ENCODE results near the gene UBC. TPM values are rescaled to one million over a fixed set of nuclear protein-coding genes. Genes with fewer than 3 reads are reported as not detected.
A peak's percentile ranks its signal among the peaks of the same experiment; 100 is the strongest.
"Not testable (repeated sequence)": the region's sequence is repeated elsewhere in the genome, so short reads cannot be mapped to it uniquely, and the experiment has no call there.

The UBC gene
- total RNA-seq, 2 donors from 2014 or later = 938 to 1,145 TPM

DNA sequence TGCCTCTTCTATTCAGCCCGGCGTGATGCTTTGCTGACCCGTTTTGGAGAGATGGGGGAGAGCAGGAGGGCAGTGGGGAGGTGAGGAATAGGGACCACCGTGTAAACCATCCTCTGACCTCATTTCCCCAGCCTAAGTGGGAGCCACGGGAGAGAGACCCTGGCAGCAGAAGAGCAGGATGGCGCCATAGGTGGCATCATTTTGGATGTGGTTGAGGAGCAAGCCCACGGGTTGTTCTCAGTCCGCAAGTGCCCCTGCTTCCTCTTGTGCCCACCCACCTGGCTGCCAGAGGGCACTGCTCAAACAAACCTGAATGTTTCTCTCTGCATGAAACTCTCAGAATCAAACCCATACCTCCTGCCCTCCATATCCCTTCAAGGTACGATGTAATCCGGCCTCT lies 10.7 kb upstream of the UBC start:
- no peak for TF ChIP-seq CTCF (IDR thresholded peaks at IDR 0.05)
- Histone ChIP-seq H3K27ac (no peak overlapping the region), H3K36me3 (no peaks in the 10 kb centered on the region), H3K4me1 (peaks cover 0 to 31% of the 10 kb centered on the region in 2 donors), H3K4me3 (no peak overlapping the region), H3K9me3 (no peaks in the 10 kb centered on the region), H3K27me3 (no peaks in the 10 kb centered on the region)
- DNase-seq (ENCODE audit: low spot score) = no peak

GRCh38 chr12:124923905-124924734 lies 9.7 kb upstream of the UBC start:
- no peak for DNase-seq (ENCODE audit: low spot score)
- no peaks in the 10 kb centered on the region for H3K9me3 ChIP-seq
- no peak overlapping the region for H3K4me3 ChIP-seq
- no peaks in the 10 kb centered on the region for H3K36me3 ChIP-seq
- no peaks in the 10 kb centered on the region for H3K27me3 ChIP-seq
- H3K27ac ChIP-seq = no peak overlapping the region
- no peak for TF ChIP-seq CTCF (IDR thresholded peaks at IDR 0.05)
- H3K4me1 ChIP-seq = peaks cover 0 to 40% of the 10 kb centered on the region in 2 donors

- H3K4me1 ChIP-seq = peaks cover 0 to 52% of the 10 kb centered on the region in 2 donors
- no peak for DNase-seq (ENCODE audit: low spot score)
- no peaks in the 10 kb centered on the region for H3K36me3 ChIP-seq
Measured at GRCh38 chr12:124921200-124922031, 7.0 kb upstream of the UBC start.

DNA sequence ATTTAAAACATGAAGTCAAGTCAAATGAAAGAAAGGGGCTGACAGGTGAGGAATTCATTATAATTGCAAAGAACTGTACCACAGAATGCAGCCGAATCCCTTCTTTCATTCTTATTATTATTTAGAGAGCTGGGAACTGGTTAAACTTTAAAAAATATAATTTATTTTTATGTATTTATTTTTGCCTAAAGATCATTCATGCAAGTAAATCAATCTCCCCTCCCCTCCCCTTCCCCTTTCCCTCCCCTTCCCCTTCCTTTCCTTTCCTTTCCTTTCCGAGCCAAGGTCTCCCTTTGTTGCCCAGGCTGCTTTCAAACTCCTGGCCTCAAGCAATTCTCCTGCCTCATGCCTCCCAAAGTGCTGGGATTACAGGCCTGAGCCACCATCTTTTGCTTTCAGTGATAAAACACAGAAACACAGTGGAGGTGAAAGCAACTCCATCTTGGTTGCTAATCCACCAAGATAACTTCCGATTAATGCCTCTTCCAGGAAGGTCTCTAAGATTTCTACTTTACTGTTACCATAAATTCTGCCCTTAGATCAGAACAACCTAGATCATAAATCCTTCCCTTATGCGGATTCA lies 6.0 kb upstream of the UBC start:
- H3K4me1 ChIP-seq = peaks cover 0 to 61% of the 10 kb centered on the region in 2 donors
- no peak for TF ChIP-seq CTCF (IDR thresholded peaks at IDR 0.05)

More at GRCh38 chr12:124921200-124922031, 7.0 kb upstream of the UBC start:
- no peak for TF ChIP-seq CTCF (IDR thresholded peaks at IDR 0.05)
- peak overlapping the region; percentile 19 to 32 for H3K4me3 ChIP-seq
- no peaks in the 10 kb centered on the region for H3K9me3 ChIP-seq
- H3K27ac ChIP-seq = peak overlapping the region; percentile 100
- no peaks in the 10 kb centered on the region for H3K27me3 ChIP-seq

GRCh38 chr12:124919521-124920352 lies 5.3 kb upstream of the UBC start:
- H3K4me1 ChIP-seq = peaks cover 0 to 66% of the 10 kb centered on the region in 2 donors
- no peak for TF ChIP-seq CTCF (IDR thresholded peaks at IDR 0.05)
- no peaks in the 10 kb centered on the region for H3K9me3 ChIP-seq
- H3K36me3 ChIP-seq = no peaks in the 10 kb centered on the region
- no peak for DNase-seq (ENCODE audit: low spot score)
- peak overlapping the region; percentile 100 for H3K27ac ChIP-seq
- H3K4me3 ChIP-seq = no peak overlapping the region
- no peaks in the 10 kb centered on the region for H3K27me3 ChIP-seq

More for the DNA sequence above, 6.0 kb upstream of the UBC start:
- H3K27ac ChIP-seq = peak overlapping the region; percentile 100
- no peaks in the 10 kb centered on the region for H3K27me3 ChIP-seq
- no peak overlapping the region for H3K4me3 ChIP-seq
- H3K9me3 ChIP-seq = no peaks in the 10 kb centered on the region
- DNase-seq (ENCODE audit: low spot score) = no peak
- no peaks in the 10 kb centered on the region for H3K36me3 ChIP-seq

DNA sequence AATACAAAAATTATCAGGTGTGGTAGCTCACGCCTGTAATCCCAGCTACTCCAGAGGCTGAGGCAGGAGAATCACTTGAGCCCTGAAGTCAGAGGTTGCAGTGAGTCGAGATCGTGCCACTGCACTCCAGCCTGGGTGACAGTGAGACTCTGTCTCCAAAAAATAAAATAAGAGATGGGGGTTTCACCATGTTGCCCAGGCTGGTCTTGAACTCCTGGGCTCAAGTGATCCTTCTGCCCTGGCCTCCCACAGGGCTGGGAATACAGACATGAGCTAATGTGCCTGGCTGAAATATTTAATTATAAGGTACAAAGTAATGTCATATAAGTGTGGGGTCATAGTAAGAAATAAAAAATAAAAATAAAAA lies 4.2 kb upstream of the UBC start:
- H3K4me3 ChIP-seq = peak overlapping the region; percentile 13 to 35
- not testable (repeated sequence) for H3K27me3 ChIP-seq; DNase-seq (ENCODE audit: low spot score); H3K9me3 ChIP-seq; H3K36me3 ChIP-seq
- peak overlapping the region; percentile 100 for H3K27ac ChIP-seq
- peaks cover 0 to 66% of the 10 kb centered on the region in 2 donors for H3K4me1 ChIP-seq

Data from right atrium auricular region (tissue), 2 donors.